ENCODE data around the gene ARID1B. TPM values are rescaled to one million over a fixed set of nuclear protein-coding genes. Genes with fewer than 3 reads are reported as not detected.

The ARID1B gene
- total RNA-seq, 1 donor from 2014 or later: 75.4 TPM

- Mint-ChIP-seq H3K9me3 (ENCODE audit: unreplicated experiment) (no peaks in the 10 kb centered on the region), H3K36me3 (ENCODE audit: low read depth, unreplicated experiment) (peaks cover 7% of the 10 kb centered on the region), H3K27ac (ENCODE audit: unreplicated experiment) (no peak overlapping the region), H3K4me3 (ENCODE audit: unreplicated experiment) (no peak overlapping the region), H3K4me1 (ENCODE audit: low read depth, unreplicated experiment) (peaks cover 27% of the 10 kb centered on the region), H3K27me3 (ENCODE audit: low read depth, unreplicated experiment) (no peaks in the 10 kb centered on the region)
- Histone ChIP-seq H3K9ac (ENCODE audit: low read length) (no peak overlapping the region), H3K9me3 (ENCODE audit: insufficient read depth, low read depth, low read length) (no peaks in the 10 kb centered on the region), H3K4me1 (ENCODE audit: insufficient read depth, low read length) (peaks cover 28% of the 10 kb centered on the region), H3K36me3 (ENCODE audit: insufficient read depth, low read length) (no peaks in the 10 kb centered on the region), H4K20me1 (ENCODE audit: insufficient read depth, low read length) (peaks cover 4% of the 10 kb centered on the region), H3K27me3 (ENCODE audit: insufficient read depth, low read length) (no peaks in the 10 kb centered on the region), H3K79me2 (ENCODE audit: insufficient read depth, low read length) (no peaks in the 10 kb centered on the region), H3K27ac (ENCODE audit: low read depth, low read length) (no peak overlapping the region), H2AFZ (ENCODE audit: low read depth, low read length) (no peak overlapping the region), H3K4me2 (ENCODE audit: low read length) (no peak overlapping the region), H3K4me3 (ENCODE audit: insufficient read depth, low read depth, low read length) (no peak overlapping the region)
- DNase-seq (ENCODE audit: low read depth): no peak
- no peak for FAIRE-seq
- TF ChIP-seq EZH2 (IDR thresholded peaks at IDR 0.05; ENCODE audit: insufficient read depth, low read length) (no peak), CTCF (IDR thresholded peaks at IDR 0.05; ENCODE audit: insufficient read depth, low read depth, low read length) (no peak)
Measured at GRCh38 chr6:157139054-157139708, 362.0 kb downstream of the ARID1B start.

- Histone ChIP-seq H3K4me3 (ENCODE audit: insufficient read depth, low read depth, low read length) (no peak overlapping the region), H3K9me3 (ENCODE audit: insufficient read depth, low read depth, low read length) (no peaks in the 10 kb centered on the region), H2AFZ (ENCODE audit: low read depth, low read length) (no peak overlapping the region), H3K4me1 (ENCODE audit: insufficient read depth, low read length) (peaks cover 35% of the 10 kb centered on the region), H3K27ac (ENCODE audit: low read depth, low read length) (peak overlapping the region; percentile 89), H3K4me2 (ENCODE audit: low read length) (peak overlapping the region; percentile 67), H3K27me3 (ENCODE audit: insufficient read depth, low read length) (no peaks in the 10 kb centered on the region), H3K9ac (ENCODE audit: low read length) (peak overlapping the region; percentile 80), H4K20me1 (ENCODE audit: insufficient read depth, low read length) (no peaks in the 10 kb centered on the region), H3K79me2 (ENCODE audit: insufficient read depth, low read length) (no peaks in the 10 kb centered on the region), H3K36me3 (ENCODE audit: insufficient read depth, low read length) (no peaks in the 10 kb centered on the region)
- peaks cover 38% of the 10 kb centered on the region for H3K4me1 Mint-ChIP-seq (ENCODE audit: low read depth, unreplicated experiment)
- TF ChIP-seq EZH2 (IDR thresholded peaks at IDR 0.05; ENCODE audit: insufficient read depth, low read length): no peak
- no peak for TF ChIP-seq CTCF (IDR thresholded peaks at IDR 0.05; ENCODE audit: insufficient read depth, low read depth, low read length)
- H3K27me3 Mint-ChIP-seq (ENCODE audit: low read depth, unreplicated experiment): no peaks in the 10 kb centered on the region
- FAIRE-seq (peak; percentile 23), DNase-seq (ENCODE audit: low read depth) (peak; percentile 97)
- peaks cover 6% of the 10 kb centered on the region for H3K36me3 Mint-ChIP-seq (ENCODE audit: low read depth, unreplicated experiment)
- no peaks in the 10 kb centered on the region for H3K9me3 Mint-ChIP-seq (ENCODE audit: unreplicated experiment)
- peak overlapping the region; percentile 53 for H3K27ac Mint-ChIP-seq (ENCODE audit: unreplicated experiment)
- H3K4me3 Mint-ChIP-seq (ENCODE audit: unreplicated experiment): no peak overlapping the region
Measured at GRCh38 chr6:157143171-157143889, 366.2 kb downstream of the ARID1B start.

Measured in astrocyte (in vitro differentiated cells and primary cell).